Vagina (tissue), 2 donors: ENCODE results near the gene ADAMTS7.
"Not testable (repeated sequence)": the region's sequence is repeated elsewhere in the genome, so short reads cannot be mapped to it uniquely, and the experiment has no call there.

Experiments
- CTCF ChIP-seq, 3 experiments: fragments of 450-650 bp in 2 of 3; fragments of 200-600 bp in 1 of 3; sonication (generic) in 1 of 3; IDR thresholded peaks; one replicate each; pipeline ENCODE4 v1.5.1; 2017 to 2019; ENCODE audit warnings: antibody characterized with exemption in 3 of 3, mild to moderate bottlenecking in 2 of 3, moderate library complexity in 2 of 3
- POLR2A ChIP-seq, 2 donors: fragments of 450-650 bp; IDR thresholded peaks; one replicate each; pipeline ENCODE4 v1.6.1; 2017; ENCODE audit warnings: antibody characterized with exemption in 2 of 2, mild to moderate bottlenecking in 2 of 2, moderate library complexity in 2 of 2
- POLR2AphosphoS5 ChIP-seq, 2 donors: sonication (generic); formaldehyde crosslinking; IDR thresholded peaks; one replicate each; pipeline ENCODE4 v1.9.0; 2017; ENCODE audit warnings: antibody characterized with exemption in 2 of 2, mild to moderate bottlenecking in 2 of 2, low read depth in 1 of 2; ENCODE audit not compliant: insufficient read depth in 1 of 2

GRCh38 chr15:78758486-78759200, 52.6 kb downstream of the ADAMTS7 start:
- TF ChIP-seq POLR2A (IDR thresholded peaks at IDR 0.05); CTCF (IDR thresholded peaks at IDR 0.05); POLR2AphosphoS5 (IDR thresholded peaks at IDR 0.05; ENCODE audit: insufficient read depth in 1 of 2, low read depth in 1 of 2): not testable (repeated sequence)
